DLD1 (cell line): ENCODE results near the gene CENPS.
"Not testable (repeated sequence)": the region's sequence is repeated elsewhere in the genome, so short reads cannot be mapped to it uniquely, and the experiment has no call there.

Experiments
- in situ Hi-C: cut with HindIII; loops from 2 replicates; pipeline ENCODE4 v1.10.0; 2017; ENCODE audit warnings: low sequenced_read_pairs

The CENPS gene

DNA sequence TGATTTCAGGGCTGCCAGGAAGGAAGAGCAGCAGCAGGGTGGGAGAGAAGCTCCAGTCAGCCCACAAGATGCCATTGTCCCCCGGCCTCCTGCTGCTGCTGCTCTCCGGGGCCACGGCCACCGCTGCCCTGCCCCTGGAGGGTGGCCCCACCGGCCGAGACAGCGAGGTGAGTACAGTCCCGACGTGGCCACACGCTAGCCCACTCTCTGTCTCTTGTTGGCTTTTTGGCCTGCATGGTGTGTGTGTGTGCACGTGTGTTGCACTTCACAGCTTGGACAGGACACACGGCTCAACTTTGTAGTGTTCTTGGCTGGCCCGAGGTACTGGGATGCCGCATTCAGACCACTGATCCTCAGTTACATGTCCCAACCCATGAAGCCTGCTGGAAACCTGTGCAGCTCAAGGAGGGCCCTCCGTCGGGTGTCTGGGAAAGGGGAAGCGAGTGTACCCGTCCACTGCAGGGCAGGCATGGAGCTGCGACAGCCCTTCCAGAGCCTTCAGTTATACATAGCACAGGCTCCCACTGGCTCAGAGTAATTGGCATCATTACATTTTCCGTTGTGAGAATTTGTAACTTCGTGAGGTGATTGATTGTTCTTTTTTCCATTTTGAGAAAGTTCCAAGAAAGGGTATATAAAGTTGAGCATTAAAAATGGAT is 20.1 kb downstream of the CENPS start:
- in situ Hi-C loops: loop anchor here (5.0 kb wide), 1 partner anchor 42 kb away; no protein-coding TSS in a partner anchor

DNA sequence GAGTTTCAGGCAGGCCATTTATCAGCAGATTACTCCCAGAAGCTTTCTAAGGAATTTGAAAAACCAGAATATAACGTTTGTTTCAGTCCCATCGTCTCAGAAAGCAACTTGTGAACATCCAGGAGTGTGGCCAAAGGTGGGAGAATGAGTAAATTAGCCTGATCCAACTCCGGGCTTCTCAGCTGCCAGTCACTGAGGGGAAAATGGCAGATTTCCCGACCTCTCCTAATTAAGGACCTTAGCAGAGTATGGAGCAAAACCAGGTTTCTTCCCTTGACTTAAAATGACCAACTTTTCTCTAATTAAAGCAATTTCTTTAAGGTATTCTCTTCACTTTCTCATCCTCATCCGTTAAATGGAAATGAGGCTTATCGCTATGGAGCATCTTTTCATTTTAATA is 20.6 kb downstream of the CENPS start:
- in situ Hi-C loops: loop anchor here (5.0 kb wide), 1 partner anchor 41 kb away; no protein-coding TSS in a partner anchor

DNA sequence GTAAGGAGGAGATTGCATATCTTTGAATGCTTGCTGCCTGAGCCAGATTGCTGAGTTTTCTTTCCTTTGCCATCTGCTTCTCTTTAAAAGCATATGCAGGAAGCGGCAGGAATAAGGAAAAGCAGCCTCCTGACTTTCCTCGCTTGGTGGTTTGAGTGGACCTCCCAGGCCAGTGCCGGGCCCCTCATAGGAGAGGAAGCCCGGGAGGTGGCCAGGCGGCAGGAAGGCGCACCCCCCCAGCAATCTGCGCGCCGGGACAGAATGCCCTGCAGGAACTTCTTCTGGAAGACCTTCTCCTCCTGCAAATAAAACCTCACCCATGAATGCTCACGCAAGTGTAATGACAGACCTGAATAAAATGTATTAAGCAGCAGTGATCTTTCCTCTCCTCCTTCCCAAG is 21.1 kb downstream of the CENPS start:
- in situ Hi-C loops: loop anchor here (5.0 kb wide), 1 partner anchor 41 kb away; no protein-coding TSS in a partner anchor

DNA sequence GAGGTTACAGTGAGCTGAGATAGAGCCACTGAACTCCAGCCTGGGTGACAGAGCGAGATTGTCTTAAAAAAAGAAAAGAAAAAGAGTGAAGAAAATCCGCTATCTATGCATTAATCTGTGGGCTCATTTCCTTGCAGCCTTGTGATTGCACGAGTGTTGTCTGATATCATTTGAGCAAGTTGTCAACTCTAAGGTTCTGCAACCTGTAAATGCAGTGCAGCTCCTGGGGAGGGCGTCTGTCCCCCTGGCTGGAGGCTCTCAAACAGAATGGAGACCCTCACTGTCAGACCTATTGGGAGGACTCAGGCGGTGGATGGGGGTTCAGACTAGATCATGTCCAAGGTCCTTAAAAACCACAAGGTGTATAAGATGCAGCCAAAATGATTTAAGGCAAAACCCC is 25.8 kb downstream of the CENPS start:
- in situ Hi-C loops: no loop called here

DNA sequence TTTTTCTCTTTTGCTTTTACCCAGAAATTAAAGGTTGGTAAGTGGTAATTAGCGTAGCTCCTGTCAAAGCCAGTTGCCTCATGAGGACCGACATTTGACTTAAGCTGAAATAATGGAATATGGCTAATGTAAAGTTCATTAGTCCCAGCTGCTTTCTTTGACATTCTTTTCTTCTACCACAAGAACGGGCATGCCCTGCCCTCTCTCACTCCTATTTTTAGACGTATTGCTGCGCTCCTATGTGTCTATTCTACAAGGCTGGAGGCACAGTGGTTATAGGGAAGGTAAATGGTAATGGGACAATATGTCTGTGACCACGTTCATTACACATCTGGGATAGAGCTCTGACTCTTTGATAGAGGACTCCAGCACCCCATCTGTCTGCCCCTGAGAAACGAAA is 26.4 kb downstream of the CENPS start:
- in situ Hi-C loops: no loop called here

DNA sequence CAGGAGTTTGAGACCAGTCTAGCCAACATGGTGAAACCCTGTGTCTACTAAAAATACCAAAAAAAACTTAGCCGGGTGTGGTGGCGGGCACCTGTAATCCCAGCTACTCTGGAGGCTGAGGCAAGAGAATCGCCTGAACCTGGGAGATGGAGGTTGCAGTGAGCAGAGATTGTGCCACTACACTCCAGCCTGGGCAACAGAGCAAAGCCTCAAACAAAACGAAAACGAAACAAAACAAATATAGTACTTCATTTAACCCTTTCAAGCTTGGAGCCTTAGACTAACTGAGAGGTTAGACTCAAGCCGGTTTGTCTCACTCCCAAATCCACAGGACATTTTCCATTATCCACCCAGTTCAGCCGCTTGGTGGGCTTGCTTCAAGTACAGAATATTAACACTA is 27.2 kb downstream of the CENPS start:
- in situ Hi-C loops: not testable (repeated sequence)

DNA sequence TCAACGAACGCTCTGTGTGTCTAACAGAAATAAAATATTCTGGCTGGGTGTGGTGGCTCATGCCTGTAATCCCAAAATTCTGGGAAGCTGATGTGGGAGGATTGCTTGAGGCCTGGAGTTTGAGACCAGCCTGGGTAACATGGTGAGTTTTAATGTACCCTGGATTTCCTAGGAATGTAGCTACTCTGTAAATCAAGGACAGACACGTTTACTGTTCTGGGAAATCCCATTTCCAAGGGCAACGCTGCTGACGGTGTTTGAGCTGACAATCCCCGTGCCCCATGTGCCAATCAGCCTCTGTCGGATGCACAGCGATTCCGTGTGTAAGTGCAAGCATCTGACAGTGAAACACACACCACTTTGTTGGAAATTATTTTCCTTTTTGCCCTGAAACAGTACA is 27.6 kb downstream of the CENPS start:
- in situ Hi-C loops: no loop called here

DNA sequence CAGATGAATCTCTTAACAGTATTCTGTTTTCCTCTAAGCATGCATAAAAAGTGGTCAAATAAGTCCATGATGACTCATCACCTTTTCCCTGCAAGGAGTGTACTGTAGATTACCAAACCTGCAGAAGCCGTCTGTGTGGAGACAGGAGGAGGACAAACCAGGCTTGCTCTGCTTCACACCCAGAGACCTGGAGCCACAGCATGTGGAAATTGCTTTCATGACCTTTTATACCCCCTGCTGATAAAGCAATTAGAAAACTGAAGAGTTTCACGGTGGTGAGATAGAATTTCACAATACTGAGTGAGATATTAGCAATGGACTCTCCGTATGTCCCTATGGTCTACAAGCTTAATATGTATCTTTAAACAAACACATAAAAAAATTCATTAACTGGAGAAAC is 29.0 kb downstream of the CENPS start:
- in situ Hi-C loops: no loop called here

DNA sequence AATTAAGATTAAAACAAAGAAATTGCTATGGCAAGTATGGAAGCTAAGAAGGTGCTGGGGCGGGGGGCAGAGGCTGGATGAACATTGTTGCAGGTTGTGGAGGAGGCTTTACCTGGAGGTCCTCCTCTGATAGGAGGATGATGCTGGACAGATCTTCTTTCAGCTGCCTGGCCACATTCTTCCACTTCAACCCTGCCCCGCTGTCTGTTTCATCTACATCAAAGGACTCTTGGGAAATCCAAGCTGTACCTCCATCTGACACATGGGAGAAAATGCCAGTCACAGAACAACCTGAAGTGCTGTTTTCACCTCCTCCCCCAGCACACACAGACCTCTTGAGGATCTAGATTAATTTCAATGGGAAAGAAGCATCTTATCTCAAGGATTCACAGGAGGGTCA is 36.8 kb downstream of the CENPS start:
- in situ Hi-C loops: no loop called here

DNA sequence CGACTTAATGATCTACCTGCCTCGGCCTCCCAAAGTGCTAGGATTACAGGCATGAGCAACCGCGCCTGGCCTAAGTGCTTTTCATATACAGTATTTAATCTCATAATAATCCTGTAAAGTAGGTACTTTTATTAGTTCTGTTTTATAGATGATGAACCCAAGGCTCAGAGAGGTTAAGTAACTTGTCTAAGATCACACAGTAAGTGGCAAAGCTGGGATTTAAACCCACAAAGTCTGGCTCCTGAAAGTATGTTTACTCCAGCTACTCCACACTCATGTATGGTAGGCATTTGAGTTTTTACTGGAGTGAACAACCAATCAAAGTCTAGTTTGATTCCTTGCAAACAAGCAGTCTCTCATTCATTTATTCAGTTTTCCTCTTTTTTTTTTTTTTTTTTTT is 39.8 kb downstream of the CENPS start:
- in situ Hi-C loops: no loop called here

DNA sequence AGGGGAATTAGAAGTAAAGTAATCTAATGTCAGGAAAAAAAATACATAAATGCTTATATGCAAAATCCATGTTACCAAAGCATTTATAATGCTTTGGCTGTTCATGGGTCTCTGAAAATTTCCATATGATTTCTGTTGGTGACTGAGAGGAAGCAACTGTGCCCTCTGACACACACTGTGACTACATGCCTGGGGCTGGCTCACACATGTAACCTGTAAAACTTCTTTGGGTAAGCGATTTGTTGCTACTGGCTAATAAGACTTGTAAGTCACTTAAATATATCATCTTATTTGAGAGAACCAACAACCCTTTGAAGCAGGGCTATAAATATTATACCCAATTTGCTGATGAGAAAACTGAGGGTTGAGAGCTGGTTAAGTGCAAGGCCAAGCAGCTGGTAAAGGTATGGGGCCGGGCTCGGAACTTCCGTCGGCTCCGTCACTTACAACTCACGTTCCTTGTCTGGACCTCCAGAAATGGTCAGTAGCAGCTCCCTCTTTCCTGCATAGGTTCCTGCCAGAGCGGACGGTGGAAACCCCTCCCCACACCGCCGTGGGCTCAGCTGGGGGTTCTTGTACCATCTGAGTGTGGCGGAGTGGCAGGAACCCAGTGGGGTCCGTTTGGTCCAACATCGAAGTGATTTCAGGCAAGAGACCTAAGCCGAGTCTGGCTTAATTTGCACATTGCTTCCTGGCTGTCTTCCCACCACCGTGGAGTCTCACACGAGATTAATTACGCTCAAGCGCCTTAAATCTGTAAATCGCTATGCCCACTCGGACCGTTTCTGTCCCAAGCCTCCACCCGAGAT is 41.4 kb downstream of the CENPS start:
- in situ Hi-C loops: no loop called here

DNA sequence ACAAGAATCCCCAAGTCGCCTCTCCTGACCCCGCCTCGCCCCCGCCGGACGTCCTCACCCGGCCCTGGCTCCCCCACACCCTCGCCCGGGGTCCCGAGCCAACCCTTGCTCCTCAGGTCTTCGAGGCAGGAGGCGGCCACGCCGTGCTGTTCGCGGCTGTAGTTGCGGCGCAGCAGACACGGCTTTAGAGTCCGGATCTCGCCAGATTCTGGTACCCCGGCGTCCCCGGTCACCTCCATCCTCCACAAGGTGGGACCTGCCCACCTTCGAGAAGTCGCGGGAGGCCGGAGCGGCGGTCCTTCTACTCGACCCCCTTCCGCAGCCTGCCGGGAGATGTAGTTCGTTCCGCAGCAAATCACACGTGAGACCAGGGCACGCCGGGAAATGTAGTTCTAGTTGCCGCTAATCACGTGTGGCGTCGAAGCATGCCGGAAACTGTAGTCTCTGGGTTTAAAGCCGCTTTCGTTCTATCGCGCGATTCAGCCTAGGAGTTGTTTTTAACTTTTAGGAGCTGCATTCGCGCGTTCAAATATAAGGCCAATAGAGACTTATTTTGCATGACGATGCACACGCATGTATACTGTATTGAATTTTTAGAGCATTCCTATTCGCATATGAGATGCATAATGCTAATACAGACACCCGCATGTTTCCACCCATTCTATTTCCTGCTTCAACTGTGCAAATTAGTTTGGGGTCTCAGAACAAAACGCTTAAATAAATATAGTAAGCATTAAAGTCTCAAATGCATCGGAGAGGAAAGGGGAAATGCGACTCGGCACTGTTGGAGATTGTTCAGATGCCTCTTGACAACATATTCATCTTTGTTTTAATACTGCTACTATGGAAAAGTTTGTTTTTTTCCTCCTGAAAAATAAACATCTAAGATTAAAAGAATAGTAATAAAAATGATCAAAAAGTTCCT is 42.2 kb downstream of the CENPS start, which contains the start of gene DFFA:
Gene DFFA (minus strand): TSS at position 310 of the 925 bp plus-strand sequence. CDS start 71 bp downstream, at position 239.
- in situ Hi-C loops: no loop called here

DNA sequence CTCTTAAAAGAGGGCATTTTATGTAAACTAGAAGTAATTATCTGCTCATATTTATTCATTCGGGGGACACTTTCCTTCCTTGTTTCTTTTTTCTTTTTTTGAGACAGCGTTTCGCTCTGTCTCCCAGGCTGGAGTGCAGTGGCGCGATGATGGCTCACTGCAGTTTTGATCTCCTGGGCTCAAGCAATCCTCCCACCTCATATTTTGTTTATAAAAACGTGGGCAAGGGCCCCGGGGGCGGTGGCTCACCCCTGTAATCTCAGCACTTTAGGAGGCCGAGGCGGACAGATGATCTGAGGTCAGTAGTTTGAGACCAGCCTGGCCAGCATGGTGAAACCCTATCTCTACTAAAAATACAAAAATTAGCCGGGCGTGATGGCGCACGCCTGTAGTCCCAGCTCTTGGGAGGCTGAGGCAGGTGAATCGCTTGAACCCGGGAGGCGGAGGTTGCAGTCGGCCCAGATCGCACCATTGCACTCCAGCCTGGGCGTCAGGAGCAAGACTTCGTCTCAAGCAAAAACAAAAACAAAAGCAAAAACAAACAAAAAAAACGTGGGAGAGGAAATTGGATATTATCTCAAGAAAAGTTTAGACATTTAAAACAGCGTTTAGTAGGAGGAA is 43.0 kb downstream of the CENPS start:
- in situ Hi-C loops: no loop called here

DNA sequence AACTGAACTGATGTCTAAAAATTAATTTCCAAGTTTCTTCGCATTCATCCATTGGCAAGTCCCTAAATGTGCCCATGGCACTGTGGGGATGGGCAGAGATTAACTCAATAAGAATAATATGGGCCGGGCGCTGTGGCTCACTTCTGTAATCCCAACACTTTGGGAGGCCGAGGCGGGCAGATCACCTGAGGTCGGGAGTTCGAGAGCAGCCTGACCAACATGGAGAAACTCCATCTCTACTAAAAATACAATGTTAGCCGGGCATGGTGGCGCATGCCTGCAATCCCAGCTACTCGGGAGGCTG is 44.0 kb downstream of the CENPS start:
- in situ Hi-C loops: not testable (repeated sequence)

DNA sequence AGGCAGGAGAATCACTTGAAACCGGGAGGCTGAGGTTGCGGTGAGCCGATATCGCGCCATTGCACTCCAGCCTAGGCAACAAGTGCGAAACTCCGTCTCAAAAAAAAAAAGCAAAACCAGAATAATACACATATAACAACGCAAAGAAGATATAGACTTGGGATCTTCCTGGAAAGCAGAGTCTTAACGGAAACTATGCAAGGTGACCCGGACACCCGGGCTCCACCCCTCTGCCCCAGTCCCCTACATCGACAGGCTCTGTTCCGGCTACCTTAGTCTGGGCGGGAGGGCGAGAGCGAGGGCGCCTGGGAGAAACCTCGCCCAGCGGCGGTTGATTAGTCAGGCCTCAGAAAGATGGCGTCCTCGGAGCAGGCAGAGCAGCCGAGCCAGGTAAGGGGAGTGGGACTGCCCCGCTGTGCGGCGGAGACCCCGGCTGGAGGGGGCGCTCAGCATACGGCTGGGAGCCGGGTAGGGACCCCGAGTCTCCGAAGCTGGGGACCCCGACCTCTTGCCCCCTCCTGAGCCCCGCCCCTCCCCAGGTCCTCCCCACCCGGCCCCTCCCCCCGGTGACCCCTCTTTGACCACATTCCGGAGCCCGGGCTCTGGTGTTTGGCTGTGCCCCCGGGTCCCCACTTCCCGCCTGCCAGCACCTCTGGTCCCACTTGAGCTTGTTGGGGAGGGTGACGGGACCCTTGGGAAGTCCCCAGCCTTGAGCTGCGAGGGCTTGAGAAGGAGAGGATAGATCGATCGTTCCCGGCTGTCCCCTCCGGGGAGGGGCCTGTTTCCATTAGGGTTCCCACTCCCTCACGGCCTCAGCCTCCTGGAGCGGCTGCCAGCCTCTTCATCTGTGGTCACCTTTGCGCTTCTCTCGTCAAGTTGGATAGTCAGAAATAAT is 44.6 kb downstream of the CENPS start, which contains the start of gene PEX14:
Gene PEX14 (plus strand): TSS at position 338 of the 895 bp plus-strand sequence. CDS start 17 bp downstream, at position 355.
- in situ Hi-C loops: no loop called here

DNA sequence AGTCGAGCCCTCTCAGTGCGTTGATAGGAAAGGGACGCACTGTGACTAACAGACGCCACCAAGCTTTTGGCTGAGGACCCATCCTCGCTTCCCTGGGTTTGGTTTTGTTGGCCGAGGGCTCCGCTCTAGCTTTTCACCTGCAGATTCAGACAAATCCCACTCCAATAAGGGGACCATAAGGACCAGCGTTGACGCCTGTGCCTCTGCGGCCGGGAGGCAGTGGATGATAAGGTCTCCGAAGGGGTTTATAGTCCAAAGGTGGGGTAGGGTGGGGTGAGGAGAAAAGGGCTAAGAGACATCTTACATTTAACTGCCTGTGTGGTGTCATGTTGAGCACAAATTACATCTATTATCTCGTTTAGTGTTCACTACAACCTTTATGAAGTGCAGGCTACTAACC is 45.3 kb downstream of the CENPS start:
- in situ Hi-C loops: no loop called here

DNA sequence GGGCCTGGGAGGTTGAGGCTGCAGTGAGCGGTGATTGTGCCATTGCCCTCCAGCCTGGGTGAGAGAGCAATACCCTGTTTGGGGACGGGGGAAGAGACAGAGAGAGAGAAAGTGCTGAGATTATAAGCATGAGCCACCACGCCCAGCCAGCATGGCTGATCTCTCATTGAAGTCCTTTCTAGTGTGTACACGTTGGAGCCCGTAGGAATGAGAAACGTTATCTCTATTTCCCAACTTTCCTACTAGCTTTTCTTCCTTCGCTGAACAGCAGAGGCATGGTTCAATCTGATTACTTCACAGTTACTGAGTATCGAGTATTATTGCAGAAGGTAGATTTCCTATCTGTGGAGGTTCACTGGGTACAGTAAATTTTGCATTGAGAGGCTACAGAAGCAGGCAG is 49.1 kb downstream of the CENPS start:
- in situ Hi-C loops: no loop called here

DNA sequence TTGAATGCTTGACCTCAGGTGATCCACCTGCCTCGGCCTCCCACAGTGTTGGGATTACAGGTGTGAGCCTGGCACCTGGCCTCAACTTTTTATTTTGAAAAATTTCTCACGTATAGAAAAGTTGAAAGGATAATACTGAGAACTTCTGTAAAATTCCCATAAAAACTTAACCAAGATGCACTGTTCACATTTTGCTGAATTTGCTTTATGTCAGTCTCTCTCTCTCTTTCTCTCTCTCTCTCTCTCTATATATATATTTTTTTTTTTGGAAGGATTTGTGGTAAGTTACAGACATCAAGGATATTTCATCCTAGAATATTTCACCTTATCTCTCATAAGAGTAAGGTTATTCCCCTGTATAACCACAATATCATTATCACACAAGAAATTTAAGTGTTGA is 50.4 kb downstream of the CENPS start:
- in situ Hi-C loops: no loop called here

DNA sequence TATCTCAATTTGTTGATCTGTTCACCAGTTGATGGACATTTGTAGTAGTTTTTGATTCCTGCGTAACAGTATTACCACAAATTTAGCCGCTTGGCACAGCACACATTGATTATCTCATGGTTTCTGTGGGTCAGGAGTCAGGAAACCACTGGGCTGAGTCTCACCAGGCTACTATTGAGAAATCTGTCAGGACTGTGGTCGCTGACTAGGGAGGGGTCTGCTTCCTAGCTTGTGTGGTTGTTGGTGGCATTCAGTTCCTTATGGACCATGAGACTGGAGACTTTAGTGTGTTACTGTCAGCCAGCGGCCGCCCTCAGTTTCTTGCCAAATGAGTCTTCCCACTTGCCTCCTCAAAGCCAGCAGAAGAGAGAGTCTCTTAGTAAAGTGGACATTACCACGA is 54.3 kb downstream of the CENPS start:
- in situ Hi-C loops: no loop called here
